Ammon's horn (tissue), 1 donor: ENCODE data around the gene MAP3K14.
A peak's percentile ranks its signal among the peaks of the same experiment; 100 is the strongest.
"Not testable (repeated sequence)": the region's sequence is repeated elsewhere in the genome, so short reads cannot be mapped to it uniquely, and the experiment has no call there.

Experiments used
- DNase-seq: peaks from one replicate; pipeline ENCODE4 v3.0.0-alpha.2; 2016; ENCODE audit warnings: low spot score

MAP3K14 gene

DNA sequence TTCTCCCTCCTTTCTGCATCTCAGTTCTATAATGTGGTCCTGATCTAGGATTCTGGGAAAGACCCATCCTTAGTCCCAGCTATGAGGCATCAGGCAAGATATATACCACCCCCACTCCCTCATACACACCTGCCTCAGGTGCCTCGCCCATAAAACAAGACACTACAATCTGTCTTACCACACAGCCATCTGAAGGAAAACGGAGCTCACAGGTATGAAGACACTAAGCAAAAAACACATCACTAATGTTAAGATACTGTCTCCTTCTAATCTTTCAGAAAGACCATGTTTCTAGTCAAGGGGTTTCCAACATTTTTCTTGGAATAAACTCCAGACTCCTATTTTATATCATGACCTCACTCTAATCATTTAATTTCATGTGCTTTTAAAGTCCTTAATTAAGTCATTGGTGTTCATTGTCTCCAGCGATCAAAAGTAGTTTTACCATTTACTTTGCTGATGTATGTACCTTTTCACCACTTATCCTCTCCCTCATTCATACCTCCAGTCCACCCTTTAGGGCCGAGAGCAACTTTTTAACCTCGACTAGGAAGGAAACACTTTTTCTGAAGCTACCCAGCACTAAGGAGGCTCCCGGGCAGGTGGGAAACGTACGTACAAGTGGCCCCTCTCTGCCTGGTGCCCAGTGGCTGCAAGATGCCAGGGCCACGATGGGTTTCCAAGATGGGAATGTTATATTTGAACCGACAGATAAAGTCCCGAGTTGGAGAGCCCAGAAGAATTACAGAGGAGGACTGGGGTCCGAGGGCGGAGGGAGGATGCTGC is 979 bp downstream of the MAP3K14 start:
- no peak for DNase-seq

DNA sequence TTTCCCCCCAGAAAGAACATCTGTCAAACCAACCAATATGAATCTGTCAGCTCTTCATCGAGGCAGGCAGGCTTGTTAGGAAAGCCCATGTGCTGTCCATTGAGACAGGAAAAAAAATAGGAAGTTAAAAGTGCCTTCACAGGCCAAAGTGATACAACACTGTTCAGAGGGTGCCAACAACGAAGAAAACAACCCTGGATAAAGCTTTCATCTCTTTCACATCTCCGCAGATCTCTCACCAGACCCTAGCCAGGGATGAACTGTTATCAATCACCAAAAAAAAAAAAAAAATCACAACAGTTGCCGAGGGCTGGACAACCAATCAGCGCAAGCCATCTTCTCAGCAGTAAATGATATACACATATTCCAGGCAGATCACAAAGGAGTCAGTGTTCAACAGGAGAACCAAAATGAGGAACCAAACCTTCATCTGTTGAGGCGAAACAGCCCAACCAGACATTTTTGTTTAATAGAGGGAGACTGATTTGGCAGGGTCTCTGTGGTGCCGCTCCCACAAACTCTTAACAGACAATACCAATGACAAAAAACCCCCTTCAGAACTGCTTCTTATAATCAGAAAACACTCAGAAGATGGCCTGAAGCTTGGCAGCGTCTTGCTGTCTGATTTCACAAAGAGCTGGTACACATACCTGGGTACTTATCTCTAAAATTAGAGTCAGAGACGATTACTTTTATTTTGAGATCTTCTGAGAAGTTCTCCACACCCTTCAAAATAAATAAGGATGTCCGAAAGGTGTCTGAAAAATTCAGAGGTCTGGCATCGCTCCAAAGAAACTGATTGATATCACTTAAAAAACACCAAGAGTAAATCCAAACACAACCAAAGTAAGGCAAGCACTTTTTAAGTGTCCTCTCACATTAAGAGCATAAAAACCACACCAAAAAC is 1.8 kb downstream of the MAP3K14 start:
- peak; percentile 58 for DNase-seq

GRCh38 chr17:45313996-45314740 is 2.7 kb downstream of the MAP3K14 start:
- no peak for DNase-seq

- DNase-seq = no peak
These were observed 3.4 kb downstream of the MAP3K14 start for GRCh38 chr17:45313421-45313771.

DNA sequence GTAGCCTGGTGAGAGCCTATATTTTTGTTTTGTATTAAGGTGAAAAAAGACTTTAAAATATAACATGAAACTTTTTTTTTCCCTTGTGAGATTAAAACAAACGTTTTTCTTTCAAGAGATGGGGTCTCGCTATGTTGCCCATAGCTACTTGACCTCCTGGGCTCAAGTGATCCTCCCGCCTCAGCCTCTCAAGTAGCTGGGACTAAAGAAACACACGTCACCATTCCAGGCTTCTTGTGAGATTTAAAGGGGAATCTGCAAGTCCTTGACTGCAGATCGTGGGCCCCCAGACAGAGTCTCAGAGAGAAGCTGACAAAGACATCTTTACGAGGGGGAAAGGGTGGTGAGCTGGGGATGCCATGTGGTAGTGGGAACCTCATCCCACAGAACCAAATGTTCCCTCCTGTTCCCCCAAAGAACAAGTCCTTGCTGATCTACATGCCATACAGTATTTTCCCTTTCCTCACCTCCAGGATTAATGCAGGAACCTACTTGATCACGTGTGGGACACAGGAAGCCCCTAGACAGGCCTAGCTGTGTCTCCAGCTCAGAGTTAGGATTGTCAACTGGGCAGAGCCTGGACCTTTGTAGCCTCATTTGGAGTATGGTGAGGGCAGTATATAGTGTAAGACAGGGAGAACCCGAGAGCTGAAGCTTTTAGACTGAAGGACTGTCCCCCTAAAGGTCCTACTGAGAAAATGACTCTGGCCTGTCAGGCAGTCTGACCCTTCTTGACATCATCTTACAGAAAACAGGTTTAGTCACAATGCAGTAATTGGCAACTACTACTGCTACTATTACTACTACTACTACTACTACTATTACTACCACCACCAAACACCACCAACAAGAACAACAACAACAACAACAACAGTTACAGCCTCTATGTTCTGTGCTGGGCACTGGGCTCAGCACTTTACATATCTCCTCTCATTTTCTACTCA is 4.1 kb downstream of the MAP3K14 start:
- no peak for DNase-seq

DNA sequence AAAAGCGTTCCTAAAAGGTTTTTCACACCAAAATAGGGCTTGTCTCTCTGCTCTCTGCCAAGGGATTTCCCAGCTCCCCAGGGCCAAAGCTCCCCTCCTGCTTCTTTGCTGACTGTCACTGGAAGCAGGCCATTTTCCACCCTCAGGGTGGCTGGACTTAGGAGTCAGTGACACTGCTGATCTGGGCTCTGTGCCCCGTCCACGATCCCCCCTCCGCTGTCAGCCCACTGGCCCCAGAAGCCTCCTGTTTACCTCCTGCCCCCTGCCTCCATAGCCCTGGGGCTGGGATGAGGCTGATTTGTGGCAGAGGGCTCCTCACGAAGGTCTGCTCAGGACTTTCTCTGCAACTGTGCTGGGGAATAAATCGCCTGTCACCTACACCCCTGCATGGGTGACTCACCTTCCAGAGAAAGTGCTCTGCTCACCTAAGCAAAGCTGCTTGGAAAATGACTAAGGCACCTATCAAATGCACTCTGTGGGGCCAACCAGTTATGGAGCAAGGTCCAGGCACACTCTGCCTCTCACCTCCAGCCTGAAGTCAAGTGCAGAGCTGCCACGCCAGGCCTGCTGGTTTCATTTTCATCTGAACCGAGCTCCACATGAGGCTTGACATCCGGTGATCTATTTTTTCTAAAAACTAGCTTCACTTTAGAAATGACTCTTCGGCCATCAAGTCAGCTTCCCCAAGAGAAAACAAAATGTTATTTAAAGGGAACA is 4.9 kb downstream of the MAP3K14 start:
- no peak for DNase-seq

DNA sequence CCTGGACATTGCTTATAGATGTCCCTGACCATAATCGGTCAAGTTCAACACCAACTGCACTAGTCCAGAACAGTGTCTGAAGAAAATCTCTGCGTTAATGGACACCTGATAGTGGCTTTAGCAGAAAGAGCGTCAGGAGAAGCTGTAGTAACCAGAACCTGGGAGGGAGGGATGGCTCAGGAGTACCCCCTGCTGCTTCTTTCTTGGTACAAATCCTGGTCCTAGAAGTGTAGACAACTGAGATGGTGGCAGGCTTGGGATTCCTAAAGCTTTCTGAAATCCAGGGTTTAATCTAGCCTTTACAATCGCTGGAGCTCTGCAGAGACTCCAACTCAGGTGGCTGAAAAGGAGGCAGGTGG is 5.4 kb downstream of the MAP3K14 start:
- DNase-seq = no peak

DNA sequence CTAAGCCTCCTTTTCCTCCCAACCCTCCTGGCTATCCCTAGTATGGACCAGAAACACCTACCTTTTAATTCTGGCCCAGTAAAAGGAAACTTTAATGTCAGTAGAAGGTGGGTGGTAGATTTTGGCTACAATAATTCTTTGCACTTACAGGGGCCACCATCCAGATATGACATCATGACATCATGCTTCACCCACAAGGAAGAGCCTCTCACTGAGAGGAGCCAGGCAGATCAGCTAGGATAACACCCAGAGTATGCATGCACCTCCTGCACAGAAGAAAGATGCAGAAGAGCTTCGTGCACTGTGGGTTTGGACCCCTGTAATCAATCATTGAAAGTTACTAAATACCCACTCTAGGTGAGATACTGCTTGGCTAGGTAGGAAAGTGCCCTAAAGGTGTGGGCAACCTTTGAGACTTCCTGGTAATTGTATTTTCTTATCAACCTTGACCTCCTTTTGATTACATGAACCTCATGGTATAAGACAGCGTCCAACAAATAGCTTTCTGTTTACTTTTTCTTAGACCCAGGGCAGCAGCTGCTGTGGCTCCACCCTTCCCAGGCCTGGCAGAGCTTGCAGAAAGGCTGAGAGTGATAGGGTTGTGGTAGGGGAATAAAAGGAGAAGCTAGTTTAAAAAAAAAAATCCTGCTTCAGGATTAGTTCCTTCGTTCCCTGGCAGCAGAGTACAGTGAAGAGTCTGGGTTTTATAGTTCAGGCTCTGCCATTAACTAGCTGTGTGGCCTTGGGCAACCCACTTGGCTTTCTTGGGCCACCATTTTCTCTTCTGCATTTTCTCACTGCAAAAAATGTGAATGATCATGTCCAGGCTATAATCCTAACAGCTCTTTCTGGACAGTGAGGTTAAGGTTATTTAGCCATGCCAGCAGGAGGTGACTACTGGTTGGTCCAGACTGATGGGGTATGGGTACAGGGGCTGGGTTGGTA is 6.2 kb downstream of the MAP3K14 start:
- peak; percentile 57 for DNase-seq

DNA sequence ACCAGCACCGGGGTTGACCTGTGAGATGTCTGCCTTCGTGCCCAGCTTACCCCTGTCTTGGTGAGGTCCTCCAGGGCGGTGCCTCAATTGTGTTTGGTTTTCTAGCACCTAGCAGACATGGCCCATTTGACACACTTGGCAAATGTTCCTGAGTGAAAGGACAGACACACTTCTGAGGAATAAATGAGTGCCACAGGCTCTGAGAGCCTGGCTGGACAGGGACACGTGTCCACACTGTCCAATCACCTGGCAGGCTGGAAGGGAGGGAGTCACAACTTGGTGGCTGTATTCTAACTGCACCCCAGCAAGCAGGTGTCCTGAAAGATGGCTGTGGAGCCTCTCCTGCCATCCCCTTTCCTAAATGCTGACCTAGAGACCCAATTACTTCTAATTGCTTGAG is 7.4 kb downstream of the MAP3K14 start:
- DNase-seq = no peak

DNA sequence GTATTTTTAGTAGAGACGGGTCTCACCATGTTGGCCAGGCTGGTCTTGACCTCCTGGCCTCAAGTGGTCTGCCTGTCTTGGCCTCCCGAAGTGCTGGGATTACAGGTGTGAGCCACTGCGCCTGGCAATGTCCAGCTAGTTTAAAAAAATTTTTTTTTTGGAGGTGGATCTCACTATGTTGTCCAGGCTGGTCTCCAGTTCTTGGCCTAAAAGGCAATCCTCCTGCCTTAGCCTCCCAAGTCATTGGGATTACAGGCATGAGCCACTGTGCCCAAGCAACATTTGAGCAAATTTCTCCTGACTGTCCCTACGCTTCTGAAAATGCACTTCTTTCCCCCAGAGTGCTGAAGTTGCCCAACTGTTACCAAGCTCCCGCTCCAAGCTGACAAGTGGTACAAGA is 8.0 kb downstream of the MAP3K14 start:
- no peak for DNase-seq

DNA sequence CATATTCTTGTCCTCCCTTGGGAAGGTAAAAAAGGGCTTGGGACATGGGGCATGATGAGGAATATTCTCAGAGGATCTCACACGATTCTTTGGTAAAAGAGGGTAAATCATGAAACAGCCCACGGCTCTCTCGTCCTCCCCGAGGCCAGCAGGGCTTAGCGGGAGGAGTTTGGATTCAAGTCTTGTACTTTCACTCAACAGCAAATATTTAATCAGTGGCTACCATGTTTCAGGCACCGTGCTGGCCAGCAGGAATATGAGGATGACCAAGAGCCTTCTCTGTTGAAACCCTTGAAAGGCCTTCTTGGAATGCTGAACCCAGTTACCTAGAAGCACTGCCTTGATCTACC is 8.8 kb downstream of the MAP3K14 start:
- no peak for DNase-seq

GRCh38 chr17:45307290-45308015 is 9.4 kb downstream of the MAP3K14 start:
- DNase-seq = peak; percentile 63

DNA sequence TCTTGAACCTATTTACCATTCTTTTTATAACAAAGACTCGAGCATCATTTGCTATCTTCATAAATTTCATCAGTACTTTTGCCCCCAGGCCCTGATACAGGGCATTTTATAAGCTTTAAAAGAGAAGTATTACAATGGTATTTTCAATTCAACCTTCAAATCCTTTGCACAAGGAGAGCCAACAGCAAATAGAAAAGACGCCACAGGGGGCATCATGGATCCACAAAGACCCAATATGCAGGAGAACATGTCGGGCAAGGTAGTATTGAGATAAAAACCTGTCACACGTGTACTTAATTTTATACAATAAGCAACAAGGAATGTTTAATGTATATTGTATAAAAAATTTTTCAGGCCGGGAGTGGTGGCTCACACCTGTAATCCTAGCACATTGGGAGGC is 10.2 kb downstream of the MAP3K14 start:
- DNase-seq = no peak

DNA sequence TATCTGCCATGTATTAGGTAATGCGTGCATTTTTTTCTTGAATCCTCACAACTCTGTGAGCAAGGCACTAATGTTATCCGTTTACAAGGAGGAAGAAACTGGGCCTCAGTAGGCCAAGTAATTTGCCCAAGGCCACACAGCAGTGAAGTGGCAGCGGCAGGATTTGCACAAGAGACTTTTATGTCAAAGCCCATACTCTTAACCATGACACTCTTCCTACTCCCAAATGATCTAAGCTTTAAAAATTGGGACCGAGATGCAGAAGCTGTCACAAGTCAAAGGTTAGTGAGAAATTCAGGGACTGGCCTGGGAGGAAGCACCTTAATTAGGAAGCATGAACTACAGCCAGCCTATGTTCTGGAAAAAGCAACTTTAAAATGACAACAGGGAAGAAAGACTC is 10.7 kb downstream of the MAP3K14 start:
- no peak for DNase-seq

GRCh38 chr17:45305530-45306087 is 11.2 kb downstream of the MAP3K14 start:
- no peak for DNase-seq

DNA sequence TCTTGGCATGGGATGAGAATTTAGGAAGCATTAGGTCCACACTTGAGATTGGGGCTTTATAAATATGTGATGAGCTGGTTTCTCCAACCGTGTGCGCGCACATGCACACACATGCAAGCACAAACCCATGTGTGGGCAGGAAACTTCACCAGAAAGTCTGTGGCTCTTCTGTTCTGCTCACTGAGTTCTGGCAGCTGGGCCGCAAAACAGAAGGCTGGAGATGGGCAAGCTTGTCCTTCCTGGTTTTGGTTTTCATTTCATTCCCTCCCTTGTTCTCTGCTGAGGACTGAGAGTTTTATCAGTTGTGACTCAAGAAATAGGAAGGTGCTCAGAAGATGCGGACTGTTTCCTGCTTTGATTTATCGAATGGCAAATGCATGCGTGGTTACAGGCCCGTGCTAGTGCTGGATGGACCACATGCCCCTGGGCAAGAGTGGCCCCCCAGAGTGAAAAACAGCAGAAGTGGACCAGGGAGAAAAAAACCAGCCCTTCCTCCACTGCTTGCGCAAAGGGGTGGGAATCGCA is 14.1 kb downstream of the MAP3K14 start:
- DNase-seq = peak; percentile 69

DNA sequence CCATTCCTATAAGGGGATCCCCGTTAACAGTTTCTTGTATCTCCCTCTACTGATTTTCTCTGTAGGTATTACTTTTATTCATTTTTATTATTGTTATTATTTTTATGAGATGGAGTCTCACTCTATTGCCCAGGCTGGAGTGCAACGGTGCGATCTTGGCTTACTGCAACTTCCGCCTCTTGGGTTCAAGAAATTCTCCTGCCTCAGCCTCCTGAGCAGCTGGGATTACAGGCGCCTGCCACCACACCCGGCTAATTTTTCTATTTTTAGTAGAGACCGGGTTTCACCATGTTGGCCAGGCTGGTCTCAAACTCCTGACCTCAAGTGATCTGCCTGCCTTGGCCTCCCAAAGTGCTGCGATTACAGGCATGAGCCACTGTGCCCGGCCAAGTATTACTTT is 14.6 kb downstream of the MAP3K14 start:
- not testable (repeated sequence) for DNase-seq

- no peak for DNase-seq
These were observed 15.1 kb downstream of the MAP3K14 start for GRCh38 chr17:45301674-45302073.
